B cell (primary cell): ENCODE results near the gene MIS18A. TPM values are rescaled to one million over a fixed set of nuclear protein-coding genes. Genes with fewer than 3 reads are reported as not detected.

Experiments used
- ATAC-seq: fragments of 200-7000 bp; cut with Tn5 transposase; one replicate; pipeline ENCODE4 v1.10.0; 2021; ENCODE audit warnings: low read depth, mild to moderate bottlenecking, moderate number of reproducible peaks, moderate library complexity
- CTCF ChIA-PET: fragments of 350-600 bp; sonication (Branson Sonifier 250); formaldehyde crosslinking; loops from one replicate; lab custom pipeline; 2021; ENCODE audit warnings: antibody characterized with exemption, inconsistent platforms; lab: Charles Lee
- POLR2A ChIA-PET: fragments of 350-600 bp; sonication (Branson Sonifier 250); formaldehyde crosslinking; loops from one replicate; lab custom pipeline; 2021; ENCODE audit warnings: antibody characterized with exemption; lab: Charles Lee
- DNase-seq: peaks from one replicate; pipeline ENCODE4 v3.0.0; 2013
- H2AFZ ChIP-seq: 2 replicates; pipeline ENCODE4 v1.6.1; 2012; ENCODE audit warnings: mild to moderate bottlenecking, low read depth, low read length; ENCODE audit not compliant: insufficient read depth, poor library complexity, severe bottlenecking
- H3K27ac ChIP-seq, 2 donors: 1 replicate in 1 of 2; 2 replicates in 1 of 2; pipeline ENCODE4 v1.5.1; 2012 to 2013; ENCODE audit warnings: low read length in 2 of 2, mild to moderate bottlenecking in 2 of 2, moderate library complexity in 1 of 2
- H3K27me3 ChIP-seq, 4 experiments: fragments of 200-600 bp in 1 of 4; sonication (generic) in 1 of 4; replicated peaks in 1 of 4; 1 replicate in 2 of 4; 2 replicates in 2 of 4; pipeline versions ENCODE4 v1.6.1 to v1.7.0; 2013 to 2016; ENCODE audit warnings: low read length in 3 of 4, mild to moderate bottlenecking in 2 of 4, mixed read lengths in 1 of 4, moderate library complexity in 1 of 4; ENCODE audit not compliant: insufficient read depth in 4 of 4, control insufficient read depth in 3 of 4; ENCODE audit errors: control extremely low read depth in 1 of 4
- H3K36me3 ChIP-seq, 2 experiments: replicated peaks in 1 of 2; 1 replicate in 1 of 2; 2 replicates in 1 of 2; pipeline versions ENCODE4 v1.6.1 to v1.7.1; 2013; ENCODE audit warnings: low read length in 1 of 2; ENCODE audit not compliant: insufficient read depth in 2 of 2, control insufficient read depth in 1 of 2; ENCODE audit errors: control extremely low read depth in 1 of 2, extremely low read depth in 1 of 2
- H3K4me1 ChIP-seq, 2 donors: fragments of 200-600 bp in 1 of 2; sonication (generic) in 1 of 2; 1 replicate in 1 of 2; 2 replicates in 1 of 2; pipeline versions ENCODE4 v1.5.1 to v1.6.1; 2013 to 2017; ENCODE audit warnings: low read length in 2 of 2; ENCODE audit not compliant: control insufficient read depth in 2 of 2, insufficient read depth in 2 of 2
- H3K4me2 ChIP-seq: replicated peaks from 2 replicates; pipeline ENCODE3; 2012; ENCODE audit warnings: mild to moderate bottlenecking, low read depth, low read length; ENCODE audit not compliant: poor library complexity, severe bottlenecking
- H3K4me3 ChIP-seq, 5 experiments: fragments of 200-600 bp in 1 of 5; sonication (generic) in 1 of 5; 1 replicate in 3 of 5; 2 replicates in 2 of 5; pipeline versions ENCODE4 v1.5.1 to v1.7.0; 2011 to 2016; ENCODE audit warnings: low read length in 4 of 5, mild to moderate bottlenecking in 4 of 5, low read depth in 2 of 5, control low read depth in 1 of 5, moderate library complexity in 1 of 5; ENCODE audit not compliant: insufficient read depth in 1 of 5; ENCODE audit errors: control extremely low read depth in 1 of 5, extremely low read depth in 1 of 5
- H3K79me2 ChIP-seq: fragments of 200-600 bp; sonication (generic); one replicate; pipeline ENCODE4 v1.6.0; 2016; ENCODE audit warnings: low read length; ENCODE audit not compliant: control insufficient read depth, insufficient read depth
- H3K9ac ChIP-seq: fragments of 200-600 bp; sonication (generic); 2 replicates; pipeline ENCODE4 v1.6.1; 2017; ENCODE audit warnings: mild to moderate bottlenecking, low read length, moderate library complexity
- H3K9me3 ChIP-seq, 3 donors: one replicate each; pipeline versions ENCODE4 v1.6.1 to v1.7.1; 2013; ENCODE audit warnings: low read length in 2 of 3; ENCODE audit not compliant: control insufficient read depth in 2 of 3, insufficient read depth in 1 of 3; ENCODE audit errors: control extremely low read depth in 1 of 3
- H4K20me1 ChIP-seq: 2 replicates; pipeline ENCODE4 v1.6.0; 2012; ENCODE audit warnings: mild to moderate bottlenecking, low read length; ENCODE audit not compliant: insufficient read depth, control insufficient read depth, poor library complexity, severe bottlenecking
- H3K27ac Mint-ChIP-seq: one replicate; pipeline ENCODE4 v1.8.0; 2021; ENCODE audit warnings: mixed read lengths
- H3K27me3 Mint-ChIP-seq: one replicate; pipeline ENCODE4 v1.8.0; 2021; ENCODE audit warnings: mixed read lengths
- H3K4me1 Mint-ChIP-seq: one replicate; pipeline ENCODE4 v1.8.0; 2021; ENCODE audit warnings: mixed read lengths
- H3K4me3 Mint-ChIP-seq: one replicate; pipeline ENCODE4 v1.8.0; 2021; ENCODE audit warnings: mixed read lengths
- H3K9me3 Mint-ChIP-seq: one replicate; pipeline ENCODE4 v1.8.0; 2022; ENCODE audit warnings: mixed read lengths; ENCODE audit not compliant: insufficient read depth
- EZH2 ChIP-seq: IDR thresholded peaks from 2 replicates; pipeline ENCODE4 v1.6.1; 2012; ENCODE audit warnings: borderline replicate concordance, low read depth, mild to moderate bottlenecking, moderate library complexity, low read length; ENCODE audit not compliant: insufficient read depth, poor library complexity, severe bottlenecking
- WGBS: methylation state at CpG from one replicate; pipeline ENCODE4 v1.1.5; 2013; ENCODE audit warnings: missing lambda C conversion rate; ENCODE audit not compliant: insufficient coverage; 5-methylcytosine and 5-hydroxymethylcytosine counted together
- intact Hi-C: fragments of 100-400 bp; cut with micrococcal nuclease; formaldehyde crosslinking; loops from one replicate; pipeline ENCODE4 v1.10.0; 2022
- polyA plus RNA-seq: library from polyadenylated mRNA; depleted of rRNA; stranded (reverse); fragments of >200 nt; gene quantifications from 2 replicates; pipeline ENCODE4 v1.2.3, GENCODE V29; 2012
- total RNA-seq, 2 donors: library from RNA; stranded (reverse); fragments of 120-200 nt in 1 of 2; gene quantifications; 1 replicate in 1 of 2; 2 replicates in 1 of 2; pipeline versions ENCODE4 v1.2.3 to v1.2.4, GENCODE V29; 2013 to 2022
- TF ChIP-seq, protein P1 (sequence below): fragments of 200-600 bp; IDR thresholded peaks from one replicate; pipeline ENCODE4 v1.8.0; 2022; ENCODE audit warnings: antibody characterized with exemption, mild to moderate bottlenecking

Gene MIS18A
- total and polyA plus RNA-seq, 2 donors (not counting 1 experiment from before 2014, with no cell fraction given): 4.0 to 10.4 TPM

DNA sequence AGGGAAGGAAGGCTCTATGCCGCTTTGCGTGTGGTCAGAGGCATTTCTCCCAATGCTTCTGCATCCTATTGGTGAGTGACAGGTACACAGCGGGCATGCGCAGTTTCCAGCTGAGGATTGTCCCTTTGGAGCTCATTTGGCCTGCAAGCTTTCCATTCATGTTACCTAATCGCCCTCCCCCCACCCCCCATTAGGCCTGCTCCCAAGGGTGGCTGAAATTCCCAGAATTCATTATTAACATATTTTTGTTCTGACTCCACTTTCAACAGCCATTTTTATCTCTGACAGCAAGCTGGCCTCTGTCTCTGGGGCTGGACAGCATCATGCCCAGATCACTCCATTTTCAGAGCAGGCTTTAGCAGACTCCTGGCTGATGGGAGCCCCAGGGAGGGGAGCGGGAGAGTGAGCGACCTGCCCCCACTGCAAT, 25.6 kb downstream of the MIS18A start:
- Mint-ChIP-seq H3K27me3 (peaks cover 34% of the 10 kb centered on the region), H3K4me3 (no peak overlapping the region), H3K27ac (no peak overlapping the region), H3K9me3 (peaks cover 6% of the 10 kb centered on the region), H3K4me1 (no peaks in the 10 kb centered on the region)
- H3K27me3 ChIP-seq: peaks cover 0 to 3% (median 0%) of the 10 kb centered on the region in 4 experiments
- H2AFZ ChIP-seq: no peak overlapping the region
- H4K20me1 ChIP-seq: no peaks in the 10 kb centered on the region
- no peak for TF ChIP-seq EZH2
- TF ChIP-seq, protein P1, sequence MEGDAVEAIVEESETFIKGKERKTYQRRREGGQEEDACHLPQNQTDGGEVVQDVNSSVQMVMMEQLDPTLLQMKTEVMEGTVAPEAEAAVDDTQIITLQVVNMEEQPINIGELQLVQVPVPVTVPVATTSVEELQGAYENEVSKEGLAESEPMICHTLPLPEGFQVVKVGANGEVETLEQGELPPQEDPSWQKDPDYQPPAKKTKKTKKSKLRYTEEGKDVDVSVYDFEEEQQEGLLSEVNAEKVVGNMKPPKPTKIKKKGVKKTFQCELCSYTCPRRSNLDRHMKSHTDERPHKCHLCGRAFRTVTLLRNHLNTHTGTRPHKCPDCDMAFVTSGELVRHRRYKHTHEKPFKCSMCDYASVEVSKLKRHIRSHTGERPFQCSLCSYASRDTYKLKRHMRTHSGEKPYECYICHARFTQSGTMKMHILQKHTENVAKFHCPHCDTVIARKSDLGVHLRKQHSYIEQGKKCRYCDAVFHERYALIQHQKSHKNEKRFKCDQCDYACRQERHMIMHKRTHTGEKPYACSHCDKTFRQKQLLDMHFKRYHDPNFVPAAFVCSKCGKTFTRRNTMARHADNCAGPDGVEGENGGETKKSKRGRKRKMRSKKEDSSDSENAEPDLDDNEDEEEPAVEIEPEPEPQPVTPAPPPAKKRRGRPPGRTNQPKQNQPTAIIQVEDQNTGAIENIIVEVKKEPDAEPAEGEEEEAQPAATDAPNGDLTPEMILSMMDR: no peak
- DNase-seq (no peak), ATAC-seq (no peak)
- WGBS: 100% methylated on average over 2 of the region's 7 CpGs
- no peak overlapping the region for H3K4me3 ChIP-seq
- peaks cover 0 to 9% (median 5%) of the 10 kb centered on the region in 3 donors for H3K9me3 ChIP-seq
- intact Hi-C loops: no loop called here
- H3K4me1 ChIP-seq: no peaks in the 10 kb centered on the region
- ChIA-PET POLR2A (no interaction called here), CTCF (interaction anchor here (0.5 to 1.1 kb wide), 2 partner anchors 9 to 503 kb away, joined by 3 read pairs; no protein-coding TSS in a partner anchor)
- no peaks in the 10 kb centered on the region for H3K36me3 ChIP-seq
- no peak overlapping the region for H3K9ac ChIP-seq
- H3K79me2 ChIP-seq: no peaks in the 10 kb centered on the region
- H3K4me2 ChIP-seq: no peak overlapping the region
- no peak overlapping the region for H3K27ac ChIP-seq

- Mint-ChIP-seq H3K4me3 (no peak overlapping the region), H3K9me3 (peaks cover 6% of the 10 kb centered on the region), H3K27ac (no peak overlapping the region), H3K27me3 (peaks cover 38% of the 10 kb centered on the region), H3K4me1 (no peaks in the 10 kb centered on the region)
- Histone ChIP-seq H3K36me3 (no peaks in the 10 kb centered on the region), H3K9ac (no peak overlapping the region), H4K20me1 (no peaks in the 10 kb centered on the region), H3K27me3 (peaks cover 0 to 3% (median 0%) of the 10 kb centered on the region in 4 experiments), H3K4me1 (no peaks in the 10 kb centered on the region), H3K27ac (no peak overlapping the region), H3K9me3 (peaks cover 0 to 9% (median 5%) of the 10 kb centered on the region in 3 donors), H3K79me2 (no peaks in the 10 kb centered on the region), H2AFZ (no peak overlapping the region), H3K4me3 (no peak overlapping the region), H3K4me2 (no peak overlapping the region)
- ChIA-PET POLR2A (no interaction called here), CTCF (no interaction called here)
- intact Hi-C loops: no loop called here
- no peak for TF ChIP-seq EZH2
- TF ChIP-seq, protein P1: no peak
- no peak for ATAC-seq
- no peak for DNase-seq
Measured at GRCh38 chr21:32252136-32252535, 26.7 kb downstream of the MIS18A start.
